GM10266 (cell line): ENCODE results near the gene NDUFA13.

Experiments used
- DNase-seq: peaks from one replicate; pipeline ENCODE4 v3.0.0; 2012; ENCODE audit errors: extremely low spot score
- TF ChIP-seq, protein P1 (sequence below): IDR thresholded peaks from 2 replicates; pipeline ENCODE4 v1.5.1; 2012; ENCODE audit warnings: mild to moderate bottlenecking, low read depth; ENCODE audit not compliant: control insufficient read depth, insufficient read depth; ENCODE audit errors: missing control alignments

NDUFA13 gene

DNA sequence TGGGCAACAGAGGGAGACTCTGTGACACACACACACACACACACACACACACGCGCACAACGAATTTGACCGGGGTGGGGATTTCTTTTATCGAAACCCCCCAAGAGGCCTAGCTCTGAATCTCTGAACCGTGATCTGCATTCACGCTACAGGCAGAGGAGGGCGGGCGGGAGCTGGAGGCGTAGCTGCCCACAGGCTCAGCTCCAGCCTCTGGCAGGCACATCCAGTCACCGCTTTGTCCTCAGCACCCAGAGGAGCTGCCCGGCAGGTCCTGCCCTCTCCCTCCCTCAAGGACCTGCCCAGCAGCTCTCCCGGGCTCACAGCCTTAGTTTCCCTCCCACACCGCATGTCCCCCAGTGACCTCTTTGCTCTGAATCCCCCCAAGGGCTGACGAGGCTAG lies 42.0 kb downstream of the NDUFA13 start:
- no peak for DNase-seq
- TF ChIP-seq, protein P1, sequence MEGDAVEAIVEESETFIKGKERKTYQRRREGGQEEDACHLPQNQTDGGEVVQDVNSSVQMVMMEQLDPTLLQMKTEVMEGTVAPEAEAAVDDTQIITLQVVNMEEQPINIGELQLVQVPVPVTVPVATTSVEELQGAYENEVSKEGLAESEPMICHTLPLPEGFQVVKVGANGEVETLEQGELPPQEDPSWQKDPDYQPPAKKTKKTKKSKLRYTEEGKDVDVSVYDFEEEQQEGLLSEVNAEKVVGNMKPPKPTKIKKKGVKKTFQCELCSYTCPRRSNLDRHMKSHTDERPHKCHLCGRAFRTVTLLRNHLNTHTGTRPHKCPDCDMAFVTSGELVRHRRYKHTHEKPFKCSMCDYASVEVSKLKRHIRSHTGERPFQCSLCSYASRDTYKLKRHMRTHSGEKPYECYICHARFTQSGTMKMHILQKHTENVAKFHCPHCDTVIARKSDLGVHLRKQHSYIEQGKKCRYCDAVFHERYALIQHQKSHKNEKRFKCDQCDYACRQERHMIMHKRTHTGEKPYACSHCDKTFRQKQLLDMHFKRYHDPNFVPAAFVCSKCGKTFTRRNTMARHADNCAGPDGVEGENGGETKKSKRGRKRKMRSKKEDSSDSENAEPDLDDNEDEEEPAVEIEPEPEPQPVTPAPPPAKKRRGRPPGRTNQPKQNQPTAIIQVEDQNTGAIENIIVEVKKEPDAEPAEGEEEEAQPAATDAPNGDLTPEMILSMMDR: no peak

DNA sequence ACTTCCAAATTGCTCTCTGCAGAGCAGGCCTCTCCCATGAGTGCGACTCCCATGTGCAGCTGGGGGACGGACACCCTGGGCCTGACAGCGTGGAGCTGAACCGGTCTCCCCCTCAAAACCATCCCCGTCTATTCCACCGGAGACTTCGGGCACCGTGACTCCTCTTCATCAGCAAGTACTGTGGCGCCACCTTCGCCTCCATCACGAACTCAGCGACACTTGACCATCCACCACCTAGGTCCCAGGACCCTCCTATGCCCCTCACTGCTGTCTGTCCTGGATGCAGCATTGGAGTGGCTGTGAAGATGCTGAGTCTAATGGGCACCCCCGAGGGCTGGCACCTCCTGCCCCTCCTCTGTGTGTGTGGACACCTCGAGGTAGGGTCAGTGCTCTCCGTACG lies 42.6 kb downstream of the NDUFA13 start:
- no peak for DNase-seq

DNA sequence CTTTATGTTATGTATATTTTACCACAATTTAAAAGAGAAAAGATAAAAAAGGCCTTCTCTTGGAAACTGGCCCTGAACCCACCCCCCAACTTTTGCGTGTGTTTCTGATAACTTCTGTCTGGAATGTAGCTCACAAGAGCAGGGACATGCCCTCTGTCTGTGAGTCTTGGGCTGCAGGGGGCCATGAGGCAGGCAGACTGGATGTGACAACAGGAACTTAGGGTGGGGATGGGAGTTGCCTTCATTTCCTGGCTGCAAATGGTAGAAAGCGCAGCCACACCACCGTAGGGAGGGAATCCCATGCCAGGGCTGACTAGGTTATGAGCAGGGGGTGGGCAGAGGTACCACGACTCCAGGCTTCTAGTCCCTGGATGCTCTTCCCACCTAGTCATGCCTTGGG lies 43.9 kb downstream of the NDUFA13 start:
- TF ChIP-seq, protein P1: no peak
- DNase-seq: no peak

More for the DNA sequence above, 42.6 kb downstream of the NDUFA13 start:
- TF ChIP-seq, protein P1: no peak

DNA sequence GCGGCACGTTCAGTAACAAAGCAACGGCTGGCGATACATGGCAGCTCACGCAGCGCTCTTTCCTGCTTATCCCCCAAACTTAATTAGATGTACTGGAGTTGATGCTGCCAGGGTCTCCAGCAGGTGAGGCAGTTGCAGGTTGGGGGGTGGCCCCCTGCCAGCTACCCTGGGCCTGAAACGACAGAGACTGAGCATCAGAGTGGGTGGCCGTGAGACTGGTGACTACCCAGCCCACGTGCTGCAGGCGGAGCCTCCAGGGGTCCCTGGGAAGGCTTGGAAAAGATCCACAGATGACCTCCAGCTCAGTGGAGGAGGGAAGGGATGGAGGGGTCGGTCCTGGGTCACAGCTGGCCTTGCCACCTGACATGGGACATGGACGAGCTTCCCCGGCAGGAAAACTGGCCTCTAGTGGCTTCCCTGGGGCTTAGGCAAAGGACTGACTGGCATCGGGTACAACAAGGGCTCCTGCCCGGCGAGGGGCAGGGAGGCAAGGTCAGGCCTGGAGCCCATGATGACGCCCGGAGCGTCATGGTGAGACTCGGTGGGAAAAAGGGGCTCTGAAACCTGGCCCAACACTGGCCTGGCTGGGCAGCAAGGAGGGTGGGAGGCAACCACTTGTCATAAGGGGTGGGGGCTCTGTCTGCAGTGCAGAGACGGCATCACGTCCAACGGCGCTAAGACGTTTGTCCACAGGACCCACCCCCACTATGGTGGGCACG lies 46.1 kb downstream of the NDUFA13 start:
- TF ChIP-seq, protein P1: no peak

DNA sequence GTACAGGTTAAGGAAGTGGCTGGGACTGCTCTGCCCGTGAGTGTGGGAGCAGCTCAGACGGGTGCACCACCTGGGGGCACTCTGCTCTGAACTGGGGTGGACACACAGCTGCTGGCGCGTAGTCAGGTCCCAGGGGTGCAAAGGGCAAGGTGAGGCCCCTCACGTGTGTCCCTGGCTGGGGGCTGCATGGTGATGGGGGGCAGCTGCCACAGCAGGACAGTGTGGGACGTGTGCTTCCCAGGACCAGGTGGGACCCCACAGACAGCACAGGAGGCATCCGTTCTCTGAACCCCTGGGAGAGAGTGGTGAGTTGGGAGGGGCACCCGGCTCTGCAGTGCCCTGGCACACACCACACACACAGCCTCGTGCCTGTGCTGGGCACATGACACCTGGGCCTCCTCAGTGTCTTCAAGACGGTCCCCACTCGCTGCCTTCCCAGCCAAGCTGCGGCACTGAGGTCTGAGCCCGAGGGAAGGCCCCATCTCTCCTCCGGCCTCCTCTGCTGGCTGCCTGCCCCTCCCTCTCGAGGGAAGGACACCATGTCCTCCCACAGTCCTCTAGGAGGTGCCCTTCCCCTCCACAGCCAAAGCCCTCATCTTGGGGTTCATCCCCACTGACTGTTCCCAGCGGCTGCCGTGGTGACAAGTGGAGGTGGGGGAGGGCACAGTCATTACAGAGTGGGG lies 46.8 kb downstream of the NDUFA13 start:
- no peak for DNase-seq
- TF ChIP-seq, protein P1: peak; percentile 7

More for the DNA sequence above, 46.1 kb downstream of the NDUFA13 start:
- no peak for DNase-seq

DNA sequence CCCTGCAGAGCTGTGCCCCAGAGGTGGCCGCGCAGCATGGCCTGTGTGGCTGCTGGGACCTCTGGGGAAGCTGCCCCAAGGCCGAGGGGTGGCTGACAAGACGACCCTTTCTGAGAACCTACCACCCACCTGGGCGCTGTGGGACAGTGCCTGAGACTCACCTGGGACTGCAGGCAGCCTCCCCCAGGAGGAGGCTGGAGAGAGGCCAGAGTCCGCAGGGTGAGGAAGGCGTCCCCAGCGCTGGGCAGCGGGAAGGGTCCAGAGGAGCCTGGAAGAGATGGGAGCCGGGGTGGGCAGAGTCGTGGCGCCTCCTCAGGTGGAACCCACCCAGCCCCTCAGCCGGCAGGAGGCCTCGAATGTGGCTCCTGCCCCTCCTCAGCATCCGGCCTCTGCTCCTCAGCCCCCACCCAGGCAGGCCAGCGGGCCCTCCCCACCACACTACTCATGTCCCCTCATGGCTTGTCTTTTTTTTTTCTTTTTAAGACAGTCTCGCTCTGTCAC lies 47.4 kb downstream of the NDUFA13 start:
- no peak for DNase-seq

More for the DNA sequence above, 47.4 kb downstream of the NDUFA13 start:
- TF ChIP-seq, protein P1: no peak
